DMS53 (cell line): Measurements from ENCODE around the gene FOXN4.
"Not testable (repeated sequence)": the region's sequence is repeated elsewhere in the genome, so short reads cannot be mapped to it uniquely, and the experiment has no call there.

Source experiments
- DNase-seq: peaks from one replicate; lab custom pipeline; 2025; lab: John Stamatoyannopoulos, UW

FOXN4 gene

GRCh38 chr12:109308534-109309380, at the start of gene FOXN4:
FOXN4 (minus strand) TSS chr12:109309284; CDS start chr12:109308321, 963 bp downstream.
- peak; percentile 42 for DNase-seq

GRCh38 chr12:109358154-109358869, 49.2 kb upstream of the FOXN4 start:
- DNase-seq: no peak

GRCh38 chr12:109357032-109357431, 47.9 kb upstream of the FOXN4 start:
- no peak for DNase-seq

GRCh38 chr12:109356577-109356976, 47.5 kb upstream of the FOXN4 start:
- DNase-seq: no peak

- DNase-seq: no peak
Measured at GRCh38 chr12:109352184-109352583, 43.1 kb upstream of the FOXN4 start.

GRCh38 chr12:109347589-109347988, 38.5 kb upstream of the FOXN4 start, which contains the start of gene MYO1H:
MYO1H (plus strand) TSS chr12:109347900; CDS start chr12:109347961, 61 bp downstream.
- no peak for DNase-seq

- DNase-seq: peak; percentile 45
Measured at GRCh38 chr12:109346920-109347319, 37.8 kb upstream of the FOXN4 start.

GRCh38 chr12:109345428-109345827, 36.3 kb upstream of the FOXN4 start:
- no peak for DNase-seq

- DNase-seq: no peak
Measured at GRCh38 chr12:109343677-109344076, 34.6 kb upstream of the FOXN4 start.

- DNase-seq: no peak
Measured at GRCh38 chr12:109336593-109336992, 27.5 kb upstream of the FOXN4 start.

GRCh38 chr12:109334887-109335286, 25.8 kb upstream of the FOXN4 start:
- DNase-seq: no peak

GRCh38 chr12:109331301-109331952, 22.3 kb upstream of the FOXN4 start:
- DNase-seq: no peak

- no peak for DNase-seq
Measured at GRCh38 chr12:109330282-109331230, 21.5 kb upstream of the FOXN4 start.

GRCh38 chr12:109329686-109330085, 20.6 kb upstream of the FOXN4 start:
- DNase-seq: no peak

- no peak for DNase-seq
Measured at GRCh38 chr12:109329003-109329402, 19.9 kb upstream of the FOXN4 start.

- DNase-seq: not testable (repeated sequence)
Measured at GRCh38 chr12:109321294-109321693, 12.2 kb upstream of the FOXN4 start.

- peak; percentile 80 for DNase-seq
Measured at GRCh38 chr12:109310247-109311125, 1.4 kb upstream of the FOXN4 start.

GRCh38 chr12:109309381-109310246, 530 bp upstream of the FOXN4 start:
- DNase-seq: peak; percentile 58

GRCh38 chr12:109307051-109307450, 2.0 kb downstream of the FOXN4 start:
- no peak for DNase-seq
